BE2C (cell line): ENCODE data around the gene PLEKHA6.

Source experiments
- DNase-seq: peaks from one replicate; pipeline ENCODE4 v3.0.0-alpha.2; 2020
- H3K27me3 ChIP-seq: fragments of 250-450 bp; sonication (Bioruptor Pico); 2 replicates; pipeline ENCODE4 v1.5.1; 2020; ENCODE audit warnings: mild to moderate bottlenecking
- H3K36me3 ChIP-seq: fragments of 250-450 bp; sonication (Bioruptor Pico); 2 replicates; pipeline ENCODE4 v1.5.1; 2020; ENCODE audit warnings: mild to moderate bottlenecking
- H3K4me1 ChIP-seq: fragments of 250-450 bp; sonication (Bioruptor Pico); 2 replicates; pipeline ENCODE4 v1.5.1; 2020
- H3K4me3 ChIP-seq: 2 replicates; pipeline ENCODE4 v1.5.1; 2011; ENCODE audit warnings: low read depth, low read length
- H3K9me3 ChIP-seq: fragments of 250-450 bp; sonication (Bioruptor Pico); 2 replicates; pipeline ENCODE4 v1.5.1; 2020
- TF ChIP-seq, protein P1 (sequence below): IDR thresholded peaks from 2 replicates; pipeline ENCODE4 v1.5.1; 2012; ENCODE audit warnings: mild to moderate bottlenecking, low read depth, low read length

Gene PLEKHA6

DNA sequence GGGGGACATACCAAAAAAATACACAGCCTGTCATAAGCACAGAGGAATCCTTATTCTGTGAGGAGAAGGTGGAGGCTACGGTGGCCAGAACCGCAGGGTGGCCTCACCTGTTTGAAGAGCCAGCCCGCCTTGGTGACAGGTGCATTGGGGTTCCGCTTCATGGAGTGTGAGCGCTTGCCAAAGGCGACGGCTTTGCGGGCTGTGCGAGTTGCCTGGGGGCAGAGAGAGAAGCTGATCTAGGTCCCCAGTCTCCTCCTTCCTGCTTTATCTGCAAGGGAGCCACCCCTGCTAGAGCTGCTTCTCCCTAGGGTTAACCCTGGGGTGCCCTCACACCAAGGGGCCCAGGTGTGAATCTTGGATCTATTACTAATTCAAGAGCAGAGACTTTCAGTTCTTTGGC is 91.6 kb downstream of the PLEKHA6 start:
- H3K4me1 ChIP-seq, result peaks cover 23% of the 10 kb centered on the region
- H3K27me3 ChIP-seq, result no peaks in the 10 kb centered on the region
- H3K4me3 ChIP-seq, result no peak overlapping the region
- peaks cover 69% of the 10 kb centered on the region for H3K36me3 ChIP-seq
- TF ChIP-seq, protein P1, sequence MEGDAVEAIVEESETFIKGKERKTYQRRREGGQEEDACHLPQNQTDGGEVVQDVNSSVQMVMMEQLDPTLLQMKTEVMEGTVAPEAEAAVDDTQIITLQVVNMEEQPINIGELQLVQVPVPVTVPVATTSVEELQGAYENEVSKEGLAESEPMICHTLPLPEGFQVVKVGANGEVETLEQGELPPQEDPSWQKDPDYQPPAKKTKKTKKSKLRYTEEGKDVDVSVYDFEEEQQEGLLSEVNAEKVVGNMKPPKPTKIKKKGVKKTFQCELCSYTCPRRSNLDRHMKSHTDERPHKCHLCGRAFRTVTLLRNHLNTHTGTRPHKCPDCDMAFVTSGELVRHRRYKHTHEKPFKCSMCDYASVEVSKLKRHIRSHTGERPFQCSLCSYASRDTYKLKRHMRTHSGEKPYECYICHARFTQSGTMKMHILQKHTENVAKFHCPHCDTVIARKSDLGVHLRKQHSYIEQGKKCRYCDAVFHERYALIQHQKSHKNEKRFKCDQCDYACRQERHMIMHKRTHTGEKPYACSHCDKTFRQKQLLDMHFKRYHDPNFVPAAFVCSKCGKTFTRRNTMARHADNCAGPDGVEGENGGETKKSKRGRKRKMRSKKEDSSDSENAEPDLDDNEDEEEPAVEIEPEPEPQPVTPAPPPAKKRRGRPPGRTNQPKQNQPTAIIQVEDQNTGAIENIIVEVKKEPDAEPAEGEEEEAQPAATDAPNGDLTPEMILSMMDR, result no peak
- DNase-seq, result no peak
- no peaks in the 10 kb centered on the region for H3K9me3 ChIP-seq

DNA sequence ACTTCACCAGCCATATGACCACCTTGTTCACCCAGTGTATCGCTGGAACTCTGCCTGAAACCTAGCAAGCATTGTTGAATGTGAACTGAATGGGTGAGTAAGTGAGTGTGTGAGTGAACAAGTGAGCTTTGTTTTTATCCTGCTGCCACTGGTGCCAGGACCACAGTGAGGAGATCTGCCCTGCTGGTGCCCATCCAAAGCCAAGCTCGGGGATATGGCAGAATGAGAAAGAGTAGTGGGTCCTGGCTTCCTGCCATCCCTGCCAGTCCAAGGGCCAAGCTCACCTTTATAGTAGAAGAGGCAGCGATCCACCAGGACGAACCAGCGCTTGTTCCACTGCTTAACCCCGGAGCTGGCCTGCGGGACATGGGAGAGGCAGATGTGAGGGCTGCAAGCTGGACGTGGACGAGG is 92.5 kb downstream of the PLEKHA6 start:
- no peaks in the 10 kb centered on the region for H3K27me3 ChIP-seq
- H3K9me3 ChIP-seq, result no peaks in the 10 kb centered on the region
- H3K36me3 ChIP-seq, result peaks cover 66% of the 10 kb centered on the region
- no peak overlapping the region for H3K4me3 ChIP-seq
- H3K4me1 ChIP-seq, result peaks cover 28% of the 10 kb centered on the region
- TF ChIP-seq, protein P1, result no peak
- no peak for DNase-seq

DNA sequence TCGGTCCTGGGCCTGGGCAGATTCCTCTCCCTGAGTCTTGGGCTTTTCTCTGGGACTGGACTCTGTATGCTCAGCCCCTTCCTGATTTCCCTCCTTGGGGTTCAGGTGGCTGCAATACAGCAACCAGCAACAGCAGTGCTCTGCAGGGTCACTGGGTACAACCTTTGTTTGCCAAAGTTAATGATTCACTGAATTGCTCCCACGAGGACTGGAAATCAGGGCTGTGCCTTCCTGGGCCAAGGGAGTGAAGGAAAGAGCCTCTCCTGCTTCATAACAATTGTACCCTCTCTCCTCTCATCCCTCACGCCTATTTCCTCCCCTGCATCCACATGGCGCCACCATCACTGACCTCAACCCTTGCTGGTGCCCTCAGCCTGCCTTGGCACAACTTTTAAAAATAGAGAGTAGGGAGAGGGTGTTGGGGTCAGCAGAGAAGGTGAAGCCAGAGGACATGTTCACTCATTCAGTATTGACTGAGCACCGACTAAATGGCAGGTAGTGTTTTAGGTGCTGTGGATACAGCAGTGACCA is 93.2 kb downstream of the PLEKHA6 start:
- H3K4me1 ChIP-seq, result peaks cover 28% of the 10 kb centered on the region
- H3K36me3 ChIP-seq, result peaks cover 68% of the 10 kb centered on the region
- no peaks in the 10 kb centered on the region for H3K27me3 ChIP-seq
- TF ChIP-seq, protein P1, result no peak
- H3K9me3 ChIP-seq, result no peaks in the 10 kb centered on the region
- DNase-seq, result no peak
- no peak overlapping the region for H3K4me3 ChIP-seq

DNA sequence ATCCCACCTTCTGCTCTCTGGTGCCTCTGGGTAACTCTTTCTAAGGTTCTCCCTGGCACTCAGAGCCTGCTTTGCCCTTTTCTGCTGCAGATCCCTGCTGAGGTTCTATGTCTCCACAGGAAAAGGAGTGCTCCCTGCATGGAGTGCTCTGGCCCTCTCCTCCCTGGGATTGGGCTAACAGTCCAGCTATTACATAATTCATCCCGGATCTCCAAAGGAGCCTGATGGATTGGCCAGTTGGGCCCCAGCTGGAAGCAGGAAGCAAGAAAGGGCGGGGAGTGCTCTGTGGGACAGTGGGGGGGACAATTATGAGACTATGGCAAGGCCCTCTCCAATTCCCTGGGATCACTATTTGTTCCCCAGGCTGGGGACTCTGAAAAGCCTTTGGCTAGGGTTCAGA is 94.1 kb downstream of the PLEKHA6 start:
- H3K27me3 ChIP-seq, result no peaks in the 10 kb centered on the region
- H3K36me3 ChIP-seq, result peaks cover 69% of the 10 kb centered on the region
- TF ChIP-seq, protein P1, result no peak
- H3K9me3 ChIP-seq, result no peaks in the 10 kb centered on the region
- H3K4me1 ChIP-seq, result peaks cover 28% of the 10 kb centered on the region
- DNase-seq, result no peak
- no peak overlapping the region for H3K4me3 ChIP-seq

DNA sequence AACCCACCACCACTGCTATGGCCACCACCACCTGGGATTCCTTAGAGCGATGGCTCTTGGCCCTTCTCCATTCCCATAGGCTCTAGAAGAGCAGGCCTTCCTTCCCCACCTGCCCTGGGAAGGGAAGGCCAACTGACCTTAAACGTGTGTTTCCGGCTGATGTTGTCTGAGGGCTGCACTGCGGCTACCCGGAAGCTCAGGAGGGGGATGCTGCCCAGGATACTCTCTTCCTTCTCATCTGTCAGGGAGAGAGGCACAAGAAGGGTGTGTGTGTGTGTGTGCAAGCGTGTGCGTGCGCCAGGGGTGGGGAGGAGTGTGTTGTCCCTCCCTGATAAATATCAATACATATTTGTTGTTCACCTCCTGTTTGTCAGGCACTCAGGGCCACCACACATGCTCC is 94.9 kb downstream of the PLEKHA6 start:
- Histone ChIP-seq H3K27me3 (no peaks in the 10 kb centered on the region), H3K36me3 (peaks cover 68% of the 10 kb centered on the region), H3K4me3 (no peak overlapping the region), H3K9me3 (no peaks in the 10 kb centered on the region), H3K4me1 (peaks cover 28% of the 10 kb centered on the region)
- DNase-seq, result no peak
- TF ChIP-seq, protein P1, result no peak

DNA sequence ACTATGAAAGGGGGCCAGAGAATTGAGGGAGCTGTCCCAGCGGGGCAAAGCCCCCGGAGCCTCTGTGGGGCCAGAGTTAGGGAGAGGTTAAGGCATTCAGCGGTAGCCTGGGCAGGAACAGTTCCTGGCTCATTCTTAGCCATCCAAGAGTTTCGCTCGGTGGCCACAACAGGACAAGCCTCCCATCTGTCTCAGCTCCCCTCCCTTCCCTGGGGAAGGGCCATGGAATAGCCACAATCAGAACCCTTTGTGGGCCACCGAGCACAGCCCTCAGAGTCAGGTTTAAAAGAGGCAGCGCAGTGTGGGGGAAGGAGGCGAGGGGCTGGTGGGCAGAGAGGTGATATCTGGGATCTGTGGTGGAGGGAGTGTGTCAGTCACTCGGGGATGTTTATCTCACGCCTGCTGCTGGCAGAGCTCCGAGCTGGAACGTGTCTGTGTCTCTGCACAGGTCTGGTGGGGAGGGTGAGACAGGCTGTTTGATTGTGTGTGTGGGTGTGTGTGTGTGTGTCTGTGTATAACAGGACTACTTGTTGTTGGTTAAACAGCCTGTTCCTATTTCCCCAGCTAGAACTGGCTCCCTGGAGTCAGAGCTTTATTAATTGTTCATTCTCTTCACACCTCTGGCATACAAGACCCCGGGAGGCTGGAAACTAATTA is 96.3 kb downstream of the PLEKHA6 start:
- H3K36me3 ChIP-seq, result peaks cover 73% of the 10 kb centered on the region
- H3K27me3 ChIP-seq, result no peaks in the 10 kb centered on the region
- H3K4me1 ChIP-seq, result peaks cover 39% of the 10 kb centered on the region
- TF ChIP-seq, protein P1, result no peak
- H3K9me3 ChIP-seq, result no peaks in the 10 kb centered on the region
- no peak overlapping the region for H3K4me3 ChIP-seq
- DNase-seq, result peak; percentile 80
